Panc1 (cell line): ENCODE results near the gene NUP98. TPM values are rescaled to one million over a fixed set of nuclear protein-coding genes. Genes with fewer than 3 reads are reported as not detected.
"Not testable (repeated sequence)": the region's sequence is repeated elsewhere in the genome, so short reads cannot be mapped to it uniquely, and the experiment has no call there.

Experiments used
- ATAC-seq: fragments of 200-7000 bp; cut with Tn5 transposase; 2 replicates; pipeline ENCODE4 v1.9.1; 2020; ENCODE audit warnings: mild to moderate bottlenecking, moderate library complexity
- BruUV-seq: library from RNA; stranded (reverse); fragments of 400-500 nt; replicated peaks from 2 replicates; lab custom pipeline; 2021; lab: Mats Ljungman, UMichigan
- CTCF ChIA-PET: fragments of 300-600 bp; sonication (Branson Sonifier 250); formaldehyde crosslinking; loops from one replicate; lab custom pipeline; 2022; ENCODE audit warnings: antibody characterized with exemption; lab: Charles Lee
- POLR2A ChIA-PET: fragments of 300-600 bp; sonication (Branson Sonifier 250); formaldehyde crosslinking; loops from one replicate; lab custom pipeline; 2022; ENCODE audit warnings: antibody characterized with exemption; lab: Charles Lee
- DNase-seq: peaks from one replicate; pipeline ENCODE4 v3.0.0-alpha.2; 2010; ENCODE audit warnings: low read depth, low spot score
- H3K27ac ChIP-seq: 2 replicates; pipeline ENCODE4 v1.5.1; 2011; ENCODE audit warnings: mild to moderate bottlenecking, low read length, inconsistent platforms
- H3K27me3 ChIP-seq: fragments of 200-500 bp; sonication (Bioruptor generic); 2 replicates; pipeline ENCODE4 v1.6.0; 2014; ENCODE audit warnings: low read length, inconsistent platforms; ENCODE audit not compliant: control insufficient read depth, insufficient read depth
- H3K36me3 ChIP-seq: fragments of 200-500 bp; sonication (Bioruptor generic); 2 replicates; pipeline ENCODE4 v1.5.1; 2014; ENCODE audit warnings: inconsistent platforms, mild to moderate bottlenecking, low read length, moderate library complexity; ENCODE audit not compliant: control insufficient read depth, insufficient read depth
- H3K4me1 ChIP-seq: 2 replicates; pipeline ENCODE4 v1.5.1; 2011; ENCODE audit warnings: inconsistent platforms, mild to moderate bottlenecking, low read length, moderate library complexity; ENCODE audit not compliant: control insufficient read depth, insufficient read depth
- H3K4me3 ChIP-seq, 2 experiments: 2 replicates each; pipeline ENCODE4 v1.5.1; 2011 to 2012; ENCODE audit warnings: low read depth in 2 of 2, low read length in 2 of 2, mild to moderate bottlenecking in 2 of 2, inconsistent platforms in 1 of 2, moderate library complexity in 1 of 2
- H3K9me3 ChIP-seq: fragments of 200-500 bp; sonication (Bioruptor generic); 2 replicates; pipeline ENCODE4 v1.5.1; 2014; ENCODE audit warnings: low read depth, mild to moderate bottlenecking, inconsistent platforms, low read length, moderate library complexity; ENCODE audit not compliant: control insufficient read depth, insufficient read depth
- CTCF ChIP-seq: fragments of 450-650 bp; IDR thresholded peaks from 2 replicates; pipeline ENCODE4 v1.5.1; 2017; ENCODE audit warnings: mild to moderate bottlenecking
- POLR2AphosphoS5 ChIP-seq: IDR thresholded peaks from 2 replicates; pipeline ENCODE4 v1.6.1; 2012; ENCODE audit warnings: mild to moderate bottlenecking, low read depth, low read length, moderate library complexity
- REST ChIP-seq, 2 experiments: IDR thresholded peaks; 2 replicates each; pipeline ENCODE4 v1.6.1; 2011 to 2012; ENCODE audit warnings: low read depth in 2 of 2, control low read depth in 1 of 2, low read length in 1 of 2, mild to moderate bottlenecking in 1 of 2, moderate library complexity in 1 of 2; ENCODE audit not compliant: insufficient read depth in 1 of 2
- SIN3A ChIP-seq: IDR thresholded peaks from 2 replicates; pipeline ENCODE4 v1.6.1; 2012; ENCODE audit warnings: low read depth, mild to moderate bottlenecking, low read length, moderate library complexity, borderline replicate concordance; ENCODE audit not compliant: insufficient read depth
- TCF7L2 ChIP-seq: IDR thresholded peaks from 2 replicates; pipeline ENCODE4 v1.6.1; 2011; ENCODE audit warnings: mild to moderate bottlenecking, low read depth, low read length, inconsistent platforms
- in situ Hi-C: cut with HindIII; loops from 2 replicates; pipeline ENCODE4 v1.10.0; 2016; ENCODE audit warnings: low sequenced_read_pairs, low pct_unique_long_range_greater_than_20kb
- intact Hi-C: fragments of 100-400 bp; cut with micrococcal nuclease; formaldehyde crosslinking; loops from one replicate; pipeline ENCODE4 v1.10.0; 2022; ENCODE audit not compliant: unreplicated experiment
- total RNA-seq: library from RNA; stranded (reverse); gene quantifications from one replicate; pipeline ENCODE4 v1.2.1, GENCODE V29; 2021; ENCODE audit not compliant: unreplicated experiment

Gene NUP98
- total RNA-seq, 1 experiment from 2014 or later: 244 TPM

- H3K27ac ChIP-seq: peak overlapping the region; percentile 95
- H3K4me3 ChIP-seq: peak overlapping the region; percentile 73 to 89
- ChIA-PET CTCF (interaction anchor here (1.4 kb wide), 1 partner anchor 13 kb away, joined by 5 read pairs; no protein-coding TSS in a partner anchor), POLR2A (interaction anchor here (0.6 to 1.0 kb wide), 2 partner anchors 15 to 40 kb away, joined by 3 to 27 read pairs; no protein-coding TSS in a partner anchor)
- DNase-seq (no peak), ATAC-seq (no peak)
- in situ Hi-C loops (no loop called here), intact Hi-C loops (no loop called here)
- no peaks in the 10 kb centered on the region for H3K27me3 ChIP-seq
- no TSS peak for BruUV-seq
- peaks cover 13% of the 10 kb centered on the region for H3K36me3 ChIP-seq
- no peaks in the 10 kb centered on the region for H3K9me3 ChIP-seq
- H3K4me1 ChIP-seq: peaks cover 10% of the 10 kb centered on the region
- TF ChIP-seq POLR2AphosphoS5: 0 out of 2 replicates have a peak, but pooled peaks have one; percentile 14
- TF ChIP-seq TCF7L2: no peak
Measured at GRCh38 chr11:3796002-3796311, 1.4 kb downstream of the NUP98 start.

GRCh38 chr11:3795131-3796001 is 2.0 kb downstream of the NUP98 start:
- intact Hi-C loops (no loop called here), in situ Hi-C loops (no loop called here)
- ChIA-PET CTCF (interaction anchor here (1.4 kb wide), 1 partner anchor 14 kb away, joined by 5 read pairs; no protein-coding TSS in a partner anchor), POLR2A (interaction anchor here (0.6 to 1.2 kb wide), 2 partner anchors 19 to 110 kb away, joined by 3 read pairs; no protein-coding TSS in a partner anchor)
- H3K27ac ChIP-seq: peak overlapping the region; percentile 95
- TF ChIP-seq CTCF: no peak
- TF ChIP-seq REST (IDR thresholded peaks at IDR 0.05; ENCODE audit: insufficient read depth in 1 of 2, low read depth in 2 of 2, low read length in 1 of 2): no peak
- TF ChIP-seq SIN3A: no peak
- no peak for TF ChIP-seq TCF7L2
- TF ChIP-seq POLR2AphosphoS5: 0 out of 2 replicates have a peak, but pooled peaks have one; percentile 42
- H3K4me3 ChIP-seq: peak overlapping the region; percentile 73 to 89
- H3K27me3 ChIP-seq: no peaks in the 10 kb centered on the region
- H3K9me3 ChIP-seq: no peaks in the 10 kb centered on the region
- H3K36me3 ChIP-seq: peaks cover 15% of the 10 kb centered on the region
- TSS peak; percentile 89 for BruUV-seq
- ATAC-seq: no peak
- H3K4me1 ChIP-seq: peaks cover 10% of the 10 kb centered on the region
- DNase-seq: no peak

- ChIA-PET POLR2A (interaction anchor here (0.6 to 1.2 kb wide), 2 partner anchors 28 to 109 kb away, joined by 3 to 4 read pairs; no protein-coding TSS in a partner anchor), CTCF (interaction anchor here (0.7 kb wide), 1 partner anchor 106 kb away, joined by 3 read pairs; no protein-coding TSS in a partner anchor)
- H3K27ac ChIP-seq, ATAC-seq, in situ Hi-C loops, BruUV-seq, H3K27me3 ChIP-seq, H3K9me3 ChIP-seq, H3K4me1 ChIP-seq, H3K4me3 ChIP-seq, intact Hi-C loops, DNase-seq: not testable (repeated sequence)
- peaks cover 17% of the 10 kb centered on the region for H3K36me3 ChIP-seq
Measured at GRCh38 chr11:3794387-3794786, 3.0 kb downstream of the NUP98 start.
